ENCODE measurements around the gene USP22.

DNA sequence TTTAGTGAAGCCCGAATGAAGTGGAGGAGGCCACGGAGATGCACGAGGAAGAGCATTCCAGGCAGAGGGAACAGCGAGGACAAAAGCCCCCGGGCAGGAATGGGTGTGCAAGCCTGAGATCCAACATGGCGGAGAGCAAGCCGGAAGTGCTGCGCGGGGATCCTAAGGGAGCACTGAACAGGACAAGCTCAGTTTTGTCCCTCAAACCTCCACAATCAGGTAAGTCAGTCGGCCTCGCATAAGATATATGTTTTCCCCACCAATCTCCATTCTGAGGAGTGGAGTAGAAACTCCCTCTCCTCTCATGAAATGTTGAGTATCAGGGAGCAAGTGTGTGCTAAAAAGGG, 32.9 kb upstream of the USP22 start:
- TF ChIP-seq, protein P1, sequence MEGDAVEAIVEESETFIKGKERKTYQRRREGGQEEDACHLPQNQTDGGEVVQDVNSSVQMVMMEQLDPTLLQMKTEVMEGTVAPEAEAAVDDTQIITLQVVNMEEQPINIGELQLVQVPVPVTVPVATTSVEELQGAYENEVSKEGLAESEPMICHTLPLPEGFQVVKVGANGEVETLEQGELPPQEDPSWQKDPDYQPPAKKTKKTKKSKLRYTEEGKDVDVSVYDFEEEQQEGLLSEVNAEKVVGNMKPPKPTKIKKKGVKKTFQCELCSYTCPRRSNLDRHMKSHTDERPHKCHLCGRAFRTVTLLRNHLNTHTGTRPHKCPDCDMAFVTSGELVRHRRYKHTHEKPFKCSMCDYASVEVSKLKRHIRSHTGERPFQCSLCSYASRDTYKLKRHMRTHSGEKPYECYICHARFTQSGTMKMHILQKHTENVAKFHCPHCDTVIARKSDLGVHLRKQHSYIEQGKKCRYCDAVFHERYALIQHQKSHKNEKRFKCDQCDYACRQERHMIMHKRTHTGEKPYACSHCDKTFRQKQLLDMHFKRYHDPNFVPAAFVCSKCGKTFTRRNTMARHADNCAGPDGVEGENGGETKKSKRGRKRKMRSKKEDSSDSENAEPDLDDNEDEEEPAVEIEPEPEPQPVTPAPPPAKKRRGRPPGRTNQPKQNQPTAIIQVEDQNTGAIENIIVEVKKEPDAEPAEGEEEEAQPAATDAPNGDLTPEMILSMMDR (IDR thresholded peaks at IDR 0.05 in 8 of 11, conservative IDR thresholded peaks at IDR 0.05 in 3 of 11) = no peak
- no peak for TF ChIP-seq POLR2A (IDR thresholded peaks at IDR 0.05)

Data from spleen (tissue), 7 donors.